Mesendoderm (in vitro differentiated cells): Measurements from ENCODE around the gene LSS.

ENCODE experiments used
- DNase-seq: peaks from one replicate; pipeline ENCODE4 v3.0.0; 2013
- H2AK5ac ChIP-seq: 2 replicates; pipeline ENCODE4 v1.6.1; 2013; ENCODE audit warnings: low read length, inconsistent platforms
- H2BK120ac ChIP-seq: 2 replicates; pipeline ENCODE4 v1.6.1; 2013; ENCODE audit warnings: low read depth, mild to moderate bottlenecking, low read length, moderate library complexity, mixed read lengths
- H2BK15ac ChIP-seq: replicated peaks from 2 replicates; pipeline ENCODE4 v1.6.1; 2013; ENCODE audit warnings: low read depth, mild to moderate bottlenecking, moderate library complexity
- H2BK5ac ChIP-seq: 2 replicates; pipeline ENCODE4 v1.6.1; 2013; ENCODE audit warnings: low read length, inconsistent platforms
- H3K18ac ChIP-seq: 2 replicates; pipeline ENCODE4 v1.6.1; 2013; ENCODE audit warnings: mild to moderate bottlenecking, low read length, mixed read lengths
- H3K23ac ChIP-seq: one replicate; pipeline ENCODE4 v1.6.1; 2013; ENCODE audit warnings: low read length
- H3K27ac ChIP-seq: 2 replicates; pipeline ENCODE4 v1.5.1; 2013; ENCODE audit warnings: low read depth, mild to moderate bottlenecking, inconsistent platforms, low read length, moderate library complexity
- H3K27me3 ChIP-seq: 2 replicates; pipeline ENCODE4 v1.6.1; 2013; ENCODE audit warnings: low read length, control low read depth, mild to moderate bottlenecking, inconsistent platforms; ENCODE audit not compliant: insufficient read depth, poor library complexity
- H3K36me3 ChIP-seq: 2 replicates; pipeline ENCODE4 v1.6.1; 2013; ENCODE audit warnings: low read length, inconsistent platforms; ENCODE audit not compliant: control insufficient read depth, insufficient read depth
- H3K4ac ChIP-seq: one replicate; pipeline ENCODE4 v1.6.1; 2013; ENCODE audit warnings: low read depth, mild to moderate bottlenecking, low read length, moderate library complexity
- H3K4me1 ChIP-seq: 2 replicates; pipeline ENCODE4 v1.6.1; 2013; ENCODE audit warnings: low read depth, low read length, inconsistent platforms; ENCODE audit not compliant: control insufficient read depth
- H3K4me2 ChIP-seq: 2 replicates; pipeline ENCODE4 v1.6.1; 2013; ENCODE audit warnings: low read length
- H3K4me3 ChIP-seq: 2 replicates; pipeline ENCODE4 v1.5.1; 2013; ENCODE audit warnings: mild to moderate bottlenecking, low read length
- H3K56ac ChIP-seq: one replicate; pipeline ENCODE4 v1.6.1; 2013; ENCODE audit warnings: low read length
- H3K79me1 ChIP-seq: 2 replicates; pipeline ENCODE4 v1.6.1; 2013; ENCODE audit warnings: low read length, inconsistent platforms
- H3K79me2 ChIP-seq: 2 replicates; pipeline ENCODE4 v1.6.1; 2013; ENCODE audit warnings: mild to moderate bottlenecking, low read length; ENCODE audit not compliant: control insufficient read depth, insufficient read depth
- H3K9ac ChIP-seq: 2 replicates; pipeline ENCODE4 v1.6.1; 2013; ENCODE audit warnings: low read length, inconsistent platforms
- H4K5ac ChIP-seq: one replicate; pipeline ENCODE4 v1.6.1; 2013; ENCODE audit warnings: low read length
- H4K8ac ChIP-seq: one replicate; pipeline ENCODE4 v1.6.1; 2013; ENCODE audit warnings: low read depth, mild to moderate bottlenecking, control low read depth, low read length, moderate library complexity
- WGBS: extraction: QIAGEN DNeasy Blood & Tissue Kit; methylation state at CpG from one replicate; pipeline ENCODE4 v1.1.7; 2013; ENCODE audit warnings: low lambda C conversion rate, missing lambda C conversion rate; ENCODE audit not compliant: insufficient coverage; ENCODE audit errors: extremely low coverage; 5-methylcytosine and 5-hydroxymethylcytosine counted together

Gene LSS

DNA sequence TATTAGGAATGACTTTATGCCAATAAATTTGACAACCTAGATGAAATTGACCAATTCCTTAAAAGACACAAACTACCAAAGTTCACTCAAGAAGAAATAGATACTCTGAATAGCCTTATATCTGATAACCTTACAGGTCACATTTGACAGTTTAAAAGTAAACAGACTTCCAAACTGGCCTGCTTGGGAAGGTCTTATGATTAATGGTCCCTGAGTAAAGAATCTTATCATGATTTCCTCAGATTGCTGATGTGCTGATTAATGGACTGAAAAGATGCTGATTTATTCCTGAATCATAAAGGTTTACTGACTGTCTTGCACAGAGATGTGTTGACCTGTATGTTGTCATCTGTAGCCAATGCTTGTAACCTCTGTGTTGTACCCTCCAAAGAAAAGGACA is 63.5 kb downstream of the LSS start:
- Histone ChIP-seq H2BK120ac (no peak overlapping the region), H3K4ac (no peak overlapping the region), H3K27me3 (no peaks in the 10 kb centered on the region), H4K8ac (no peak overlapping the region), H3K23ac (no peak overlapping the region), H2BK15ac (no peak overlapping the region), H4K5ac (no peak overlapping the region), H2BK5ac (no peak overlapping the region), H3K4me3 (no peak overlapping the region), H3K79me2 (no peaks in the 10 kb centered on the region), H2AK5ac (no peak overlapping the region), H3K79me1 (no peaks in the 10 kb centered on the region), H3K4me2 (no peak overlapping the region), H3K18ac (no peak overlapping the region), H3K56ac (no peak overlapping the region), H3K36me3 (no peaks in the 10 kb centered on the region), H3K4me1 (no peaks in the 10 kb centered on the region), H3K27ac (no peak overlapping the region), H3K9ac (no peak overlapping the region)
- DNase-seq, result no peak

DNA sequence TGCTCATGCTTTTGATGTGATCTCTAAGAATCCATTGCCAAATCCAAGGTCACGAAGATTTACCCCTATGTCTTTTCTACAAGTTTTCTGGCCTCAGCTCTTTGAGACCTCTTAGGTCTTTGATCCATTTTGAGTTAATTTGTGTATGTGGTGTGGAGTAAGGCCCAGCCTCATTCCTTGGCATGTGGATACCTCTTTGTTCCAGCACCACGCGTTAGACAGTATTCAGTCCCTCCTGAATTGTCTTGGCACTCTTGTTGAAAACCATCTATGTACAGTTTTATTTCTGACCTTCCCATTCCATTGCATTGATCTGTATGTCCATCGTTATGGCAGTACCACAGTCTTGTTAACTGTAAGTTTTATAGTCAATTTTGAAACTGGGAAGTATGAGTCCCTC is 65.2 kb downstream of the LSS start:
- H3K27ac ChIP-seq, result no peak overlapping the region
- H4K5ac ChIP-seq, result no peak overlapping the region
- H2BK120ac ChIP-seq, result no peak overlapping the region
- WGBS, result no CpG with 5 or more reads among the region's 4 CpGs
- no peak overlapping the region for H3K23ac ChIP-seq
- no peaks in the 10 kb centered on the region for H3K27me3 ChIP-seq
- no peak overlapping the region for H3K4me2 ChIP-seq
- H3K9ac ChIP-seq, result no peak overlapping the region
- H3K4ac ChIP-seq, result no peak overlapping the region
- H2AK5ac ChIP-seq, result no peak overlapping the region
- no peaks in the 10 kb centered on the region for H3K79me1 ChIP-seq
- no peak for DNase-seq
- no peak overlapping the region for H2BK15ac ChIP-seq
- no peak overlapping the region for H2BK5ac ChIP-seq
- no peak overlapping the region for H3K56ac ChIP-seq
- no peak overlapping the region for H3K4me3 ChIP-seq
- no peak overlapping the region for H4K8ac ChIP-seq
- H3K79me2 ChIP-seq, result no peaks in the 10 kb centered on the region
- H3K18ac ChIP-seq, result no peak overlapping the region
- no peaks in the 10 kb centered on the region for H3K36me3 ChIP-seq
- no peaks in the 10 kb centered on the region for H3K4me1 ChIP-seq

DNA sequence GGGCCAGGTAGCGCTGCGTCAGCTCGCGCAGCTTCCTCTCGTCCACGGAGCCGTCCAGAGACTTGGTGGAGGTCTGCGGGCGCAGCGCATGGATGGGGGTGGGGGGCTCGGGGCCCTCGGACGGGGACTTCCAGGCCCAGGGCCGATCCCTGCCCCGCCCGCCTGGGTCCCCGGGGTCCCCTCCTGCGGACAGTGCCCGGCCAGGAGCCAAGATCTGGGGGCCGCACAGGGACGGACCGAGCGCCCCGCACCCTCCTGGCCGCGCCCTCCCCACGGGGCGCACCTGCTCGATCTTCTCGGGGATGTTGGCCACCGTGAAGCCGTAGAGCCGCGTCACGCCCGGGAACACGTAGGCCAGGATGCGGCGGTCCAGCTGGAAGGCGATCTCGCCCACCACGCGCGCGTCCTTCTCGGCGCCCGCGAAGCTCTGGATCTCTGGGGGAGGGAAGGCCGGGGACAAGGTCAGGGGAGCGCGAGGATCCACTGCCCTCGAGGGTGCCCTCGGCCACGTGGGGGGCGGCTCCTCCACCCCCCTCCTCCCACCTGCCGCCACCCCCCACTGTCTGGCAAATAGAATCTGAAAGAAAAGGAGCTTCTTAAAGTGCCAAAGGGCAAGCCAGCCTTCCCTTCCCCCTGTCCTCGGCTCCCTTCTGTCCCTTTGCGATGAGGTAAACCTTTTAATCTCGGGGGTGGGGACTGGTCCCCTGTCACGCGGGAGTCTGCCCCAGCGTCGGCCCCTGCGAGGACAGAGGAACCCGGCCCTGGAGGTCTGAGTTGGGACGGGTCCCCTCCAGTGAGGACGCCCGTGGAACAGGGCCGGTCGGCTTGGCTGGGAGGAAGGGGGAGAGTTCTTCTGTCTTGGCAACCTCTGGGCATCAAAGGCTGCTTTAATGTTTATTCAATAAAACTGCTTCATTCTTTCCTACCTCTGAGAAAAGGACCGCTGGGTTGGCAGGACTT is 66.7 kb downstream of the LSS start:
- no peak overlapping the region for H2AK5ac ChIP-seq
- no peak overlapping the region for H4K5ac ChIP-seq
- H3K79me2 ChIP-seq, result no peaks in the 10 kb centered on the region
- H3K56ac ChIP-seq, result no peak overlapping the region
- no peaks in the 10 kb centered on the region for H3K79me1 ChIP-seq
- H3K18ac ChIP-seq, result no peak overlapping the region
- no peak overlapping the region for H3K4me2 ChIP-seq
- no peak overlapping the region for H2BK120ac ChIP-seq
- no peaks in the 10 kb centered on the region for H3K36me3 ChIP-seq
- no peak overlapping the region for H2BK15ac ChIP-seq
- H3K27me3 ChIP-seq, result no peaks in the 10 kb centered on the region
- DNase-seq, result no peak
- H3K4me3 ChIP-seq, result no peak overlapping the region
- no peak overlapping the region for H3K27ac ChIP-seq
- H3K23ac ChIP-seq, result no peak overlapping the region
- no peak overlapping the region for H3K9ac ChIP-seq
- H2BK5ac ChIP-seq, result no peak overlapping the region
- WGBS, result no CpG with 5 or more reads among the region's 72 CpGs
- no peaks in the 10 kb centered on the region for H3K4me1 ChIP-seq
- no peak overlapping the region for H4K8ac ChIP-seq
- H3K4ac ChIP-seq, result no peak overlapping the region

DNA sequence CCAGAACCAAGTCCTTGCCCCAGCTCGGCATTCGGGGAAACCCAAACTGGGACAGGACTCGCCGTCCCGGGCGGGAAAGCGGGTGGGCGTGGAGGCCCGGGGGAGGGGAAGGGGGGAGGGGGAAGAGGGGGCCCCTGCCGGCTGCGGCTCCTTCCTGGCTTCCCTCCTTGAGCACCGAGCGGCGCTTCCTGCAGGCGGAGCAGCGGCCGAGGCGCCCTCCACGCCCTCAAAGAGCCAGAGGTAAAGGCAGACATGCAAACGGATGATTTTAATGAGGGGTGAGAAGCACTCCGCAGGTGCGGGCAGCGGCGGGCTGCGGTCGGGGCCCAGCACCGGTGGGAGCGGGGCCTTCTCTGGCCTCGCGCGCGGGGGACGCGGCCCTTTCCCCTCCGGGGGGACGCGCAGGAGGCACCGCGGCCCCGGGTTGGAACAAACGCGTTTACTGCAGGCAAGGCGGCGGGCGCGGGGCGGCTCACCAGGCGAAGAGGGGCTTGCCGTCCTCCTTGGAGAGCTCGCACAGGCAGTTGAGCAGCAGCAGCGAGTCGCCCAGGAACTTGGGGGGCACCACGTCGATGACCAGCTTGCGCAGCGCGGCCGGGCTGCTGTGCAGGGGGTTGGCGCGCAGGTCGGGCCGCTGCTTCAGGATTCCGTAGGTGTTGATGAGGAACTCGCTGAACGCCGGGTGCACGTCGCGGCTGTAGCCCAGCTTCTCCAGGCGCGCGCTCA is 67.5 kb downstream of the LSS start:
- Histone ChIP-seq H4K5ac (no peak overlapping the region), H3K4me3 (no peak overlapping the region), H2BK15ac (no peak overlapping the region), H3K23ac (no peak overlapping the region), H2BK120ac (no peak overlapping the region), H3K18ac (no peak overlapping the region), H2AK5ac (no peak overlapping the region), H3K79me1 (no peaks in the 10 kb centered on the region), H2BK5ac (no peak overlapping the region), H3K27me3 (no peaks in the 10 kb centered on the region), H3K27ac (no peak overlapping the region), H3K4ac (no peak overlapping the region), H3K4me1 (no peaks in the 10 kb centered on the region), H3K79me2 (no peaks in the 10 kb centered on the region), H4K8ac (no peak overlapping the region), H3K36me3 (no peaks in the 10 kb centered on the region), H3K9ac (no peak overlapping the region), H3K4me2 (no peak overlapping the region), H3K56ac (no peak overlapping the region)
- no peak for DNase-seq
- no CpG with 5 or more reads among the region's 72 CpGs for WGBS

DNA sequence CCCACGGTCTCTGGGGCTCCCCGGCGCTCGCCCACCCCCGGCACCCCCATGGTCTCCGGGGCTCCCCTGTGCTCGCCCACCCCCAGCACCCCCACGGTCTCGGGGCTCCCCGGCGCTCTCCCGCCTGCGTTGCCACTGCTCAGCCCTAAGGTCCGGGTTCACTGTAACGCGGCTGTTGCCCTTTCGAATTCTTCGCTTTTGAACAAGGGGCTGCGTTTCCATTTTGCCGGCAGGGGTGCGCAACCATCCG is 68.0 kb downstream of the LSS start:
- no peak overlapping the region for H3K9ac ChIP-seq
- H3K18ac ChIP-seq, result no peak overlapping the region
- no peaks in the 10 kb centered on the region for H3K79me1 ChIP-seq
- no peak overlapping the region for H3K4me2 ChIP-seq
- no peak overlapping the region for H3K56ac ChIP-seq
- H3K4me3 ChIP-seq, result no peak overlapping the region
- no peak overlapping the region for H3K23ac ChIP-seq
- H2BK5ac ChIP-seq, result no peak overlapping the region
- H3K4ac ChIP-seq, result no peak overlapping the region
- DNase-seq, result no peak
- no peak overlapping the region for H4K8ac ChIP-seq
- no peaks in the 10 kb centered on the region for H3K27me3 ChIP-seq
- H3K79me2 ChIP-seq, result no peaks in the 10 kb centered on the region
- no peaks in the 10 kb centered on the region for H3K36me3 ChIP-seq
- no peak overlapping the region for H2AK5ac ChIP-seq
- H3K4me1 ChIP-seq, result no peaks in the 10 kb centered on the region
- WGBS, result no CpG with 5 or more reads among the region's 22 CpGs
- H4K5ac ChIP-seq, result no peak overlapping the region
- no peak overlapping the region for H2BK120ac ChIP-seq
- H3K27ac ChIP-seq, result no peak overlapping the region
- no peak overlapping the region for H2BK15ac ChIP-seq
